ENCODE data around the gene DCPS.
"Not testable (repeated sequence)": the region's sequence is repeated elsewhere in the genome, so short reads cannot be mapped to it uniquely, and the experiment has no call there.

DCPS gene

GRCh38 chr11:126390272-126390867 lies 86.5 kb downstream of the DCPS start:
- no peak for DNase-seq

GRCh38 chr11:126391286-126391954 lies 87.6 kb downstream of the DCPS start:
- peak; percentile 28 for DNase-seq

GRCh38 chr11:126391970-126392632 lies 88.2 kb downstream of the DCPS start:
- peak; percentile 79 for DNase-seq

- peak; percentile 95 for DNase-seq
These were observed 88.8 kb downstream of the DCPS start for GRCh38 chr11:126392633-126393013.

GRCh38 chr11:126393143-126393542 lies 89.3 kb downstream of the DCPS start:
- DNase-seq: no peak

GRCh38 chr11:126394036-126394435 lies 90.2 kb downstream of the DCPS start:
- DNase-seq: no peak

- DNase-seq: not testable (repeated sequence)
These were observed 90.8 kb downstream of the DCPS start for GRCh38 chr11:126394634-126395072.
